Measurements from ENCODE around the gene IL20.

IL20 gene

GRCh38 chr1:206908038-206908437 is 42.6 kb downstream of the IL20 start:
- Histone ChIP-seq H3K4me1 (peaks cover 3% of the 10 kb centered on the region), H3K9me3 (no peaks in the 10 kb centered on the region), H3K27me3 (peaks cover 7% of the 10 kb centered on the region), H3K36me3 (no peaks in the 10 kb centered on the region), H3K4me3 (ENCODE audit: low read depth, low read length) (no peak overlapping the region)
- TF ChIP-seq, protein P1, sequence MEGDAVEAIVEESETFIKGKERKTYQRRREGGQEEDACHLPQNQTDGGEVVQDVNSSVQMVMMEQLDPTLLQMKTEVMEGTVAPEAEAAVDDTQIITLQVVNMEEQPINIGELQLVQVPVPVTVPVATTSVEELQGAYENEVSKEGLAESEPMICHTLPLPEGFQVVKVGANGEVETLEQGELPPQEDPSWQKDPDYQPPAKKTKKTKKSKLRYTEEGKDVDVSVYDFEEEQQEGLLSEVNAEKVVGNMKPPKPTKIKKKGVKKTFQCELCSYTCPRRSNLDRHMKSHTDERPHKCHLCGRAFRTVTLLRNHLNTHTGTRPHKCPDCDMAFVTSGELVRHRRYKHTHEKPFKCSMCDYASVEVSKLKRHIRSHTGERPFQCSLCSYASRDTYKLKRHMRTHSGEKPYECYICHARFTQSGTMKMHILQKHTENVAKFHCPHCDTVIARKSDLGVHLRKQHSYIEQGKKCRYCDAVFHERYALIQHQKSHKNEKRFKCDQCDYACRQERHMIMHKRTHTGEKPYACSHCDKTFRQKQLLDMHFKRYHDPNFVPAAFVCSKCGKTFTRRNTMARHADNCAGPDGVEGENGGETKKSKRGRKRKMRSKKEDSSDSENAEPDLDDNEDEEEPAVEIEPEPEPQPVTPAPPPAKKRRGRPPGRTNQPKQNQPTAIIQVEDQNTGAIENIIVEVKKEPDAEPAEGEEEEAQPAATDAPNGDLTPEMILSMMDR (IDR thresholded peaks at IDR 0.05; ENCODE audit: low read depth, low read length) = no peak
- no peak for DNase-seq

GRCh38 chr1:206909161-206909882 is 43.9 kb downstream of the IL20 start:
- TF ChIP-seq, protein P1 (IDR thresholded peaks at IDR 0.05; ENCODE audit: low read depth, low read length) = no peak
- no peaks in the 10 kb centered on the region for H3K36me3 ChIP-seq
- H3K27me3 ChIP-seq = peaks cover 7% of the 10 kb centered on the region
- DNase-seq = peak; percentile 42
- H3K4me3 ChIP-seq (ENCODE audit: low read depth, low read length) = peak overlapping the region; percentile 54
- no peaks in the 10 kb centered on the region for H3K9me3 ChIP-seq
- peaks cover 3% of the 10 kb centered on the region for H3K4me1 ChIP-seq

DNA sequence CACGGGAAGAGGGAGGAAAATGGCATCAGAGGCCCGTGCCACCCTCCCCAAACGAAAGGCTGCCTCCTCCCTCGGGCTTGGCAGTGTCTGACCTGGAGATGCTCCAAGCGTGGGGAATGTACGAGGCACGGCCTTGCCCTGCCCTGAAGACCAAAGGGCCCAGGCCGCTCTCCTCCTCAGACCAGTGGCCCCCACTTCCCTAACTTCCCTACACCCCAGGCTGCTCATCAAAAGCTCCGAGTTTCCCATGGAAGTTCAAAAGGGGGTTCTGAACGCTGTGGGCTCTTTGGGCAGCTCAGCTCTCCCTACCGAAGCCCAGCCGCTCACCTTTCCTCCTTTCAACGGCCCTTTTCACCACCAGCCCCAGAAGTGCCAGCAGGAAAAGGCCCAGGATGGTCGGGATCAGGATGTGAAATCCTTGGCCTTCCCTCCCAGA is 44.5 kb downstream of the IL20 start:
- no peaks in the 10 kb centered on the region for H3K36me3 ChIP-seq
- H3K4me3 ChIP-seq (ENCODE audit: low read depth, low read length) = peak overlapping the region; percentile 54
- peaks cover 3% of the 10 kb centered on the region for H3K4me1 ChIP-seq
- peaks cover 7% of the 10 kb centered on the region for H3K27me3 ChIP-seq
- TF ChIP-seq, protein P1 (IDR thresholded peaks at IDR 0.05; ENCODE audit: low read depth, low read length) = no peak; the same call in 1 of the 2 replicates
- no peak for DNase-seq
- H3K9me3 ChIP-seq = no peaks in the 10 kb centered on the region

GRCh38 chr1:206911064-206911663 is 45.7 kb downstream of the IL20 start:
- Histone ChIP-seq H3K4me1 (peaks cover 3% of the 10 kb centered on the region; the same call in 1 of the 2 replicates), H3K36me3 (no peaks in the 10 kb centered on the region), H3K27me3 (peaks cover 7% of the 10 kb centered on the region), H3K9me3 (no peaks in the 10 kb centered on the region), H3K4me3 (ENCODE audit: low read depth, low read length) (no peak overlapping the region)
- TF ChIP-seq, protein P1 (IDR thresholded peaks at IDR 0.05; ENCODE audit: low read depth, low read length) = peak; percentile 81
- DNase-seq = no peak

- no peaks in the 10 kb centered on the region for H3K9me3 ChIP-seq
- TF ChIP-seq, protein P1 (IDR thresholded peaks at IDR 0.05; ENCODE audit: low read depth, low read length) = peak; percentile 86
- no peaks in the 10 kb centered on the region for H3K36me3 ChIP-seq
- no peaks in the 10 kb centered on the region for H3K4me1 ChIP-seq
- H3K4me3 ChIP-seq (ENCODE audit: low read depth, low read length) = no peak overlapping the region
- peaks cover 7% of the 10 kb centered on the region for H3K27me3 ChIP-seq
- peak; percentile 70 for DNase-seq
Measured at GRCh38 chr1:206912445-206913095, 47.1 kb downstream of the IL20 start.
